ENCODE data around the gene TBC1D26. TPM values are rescaled to one million over a fixed set of nuclear protein-coding genes. Genes with fewer than 3 reads are reported as not detected.
"Not testable (repeated sequence)": the region's sequence is repeated elsewhere in the genome, so short reads cannot be mapped to it uniquely, and the experiment has no call there.

Gene TBC1D26
- polyA plus RNA-seq, 1 donor (not counting 4 experiments of a cell fraction or from before 2014, with no cell fraction given): not detected

DNA sequence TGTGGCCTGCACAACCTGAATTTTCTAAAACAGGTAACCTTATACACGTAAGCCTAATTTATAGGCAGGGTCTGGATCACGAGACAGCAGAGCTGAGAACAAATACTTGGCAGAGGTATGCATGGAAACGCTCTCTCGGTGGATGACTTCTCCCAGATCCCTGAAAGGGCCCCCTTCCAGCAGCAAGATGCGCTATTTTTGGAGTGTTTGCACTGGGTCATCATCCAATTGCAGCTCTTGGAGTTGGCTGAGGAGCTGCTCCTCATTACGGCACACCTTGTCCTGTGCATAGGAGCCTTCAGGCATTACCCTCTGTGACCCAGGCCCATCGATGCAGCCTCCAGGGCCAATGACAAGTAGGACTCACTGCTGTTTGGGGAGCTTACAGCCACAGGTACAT, 38.6 kb downstream of the TBC1D26 start:
- FAIRE-seq; H3K9me1 ChIP-seq (ENCODE audit: control insufficient read depth, extremely low read depth, insufficient read depth, low read length); H3K9ac ChIP-seq (ENCODE audit: control insufficient read depth, extremely low read depth, insufficient read depth, low read length); H3K4me2 ChIP-seq (ENCODE audit: control insufficient read depth, extremely low read depth, insufficient read depth, low read depth, low read length); H3K9me3 ChIP-seq (ENCODE audit: control insufficient read depth, low read depth, low read length); H3K79me2 ChIP-seq (ENCODE audit: control insufficient read depth, insufficient read depth, low read length); H3K4me1 ChIP-seq (ENCODE audit: control insufficient read depth, extremely low read depth, insufficient read depth, low read length); H3K27me3 ChIP-seq (ENCODE audit: control insufficient read depth, extremely low read depth, insufficient read depth, low read length); H2AFZ ChIP-seq (ENCODE audit: control insufficient read depth, low read length); H4K20me1 ChIP-seq (ENCODE audit: control insufficient read depth, extremely low read depth, insufficient read depth, low read length); DNase-seq (ENCODE audit: low read depth, low spot score); H3K36me3 ChIP-seq (ENCODE audit: control insufficient read depth in 2 of 2, extremely low read depth in 1 of 2, insufficient read depth in 2 of 2, low read length in 2 of 2); H3K27ac ChIP-seq (ENCODE audit: control insufficient read depth, insufficient read depth, low read length); H3K4me3 ChIP-seq (ENCODE audit: control insufficient read depth in 2 of 3, extremely low read depth in 1 of 3, insufficient read depth in 2 of 3, low read depth in 1 of 3, low read length in 3 of 3); dilution Hi-C loops (cut with MboI; ENCODE audit: extremely low pct_ligation_motif_present, low sequenced_read_pairs): not testable (repeated sequence)

DNA sequence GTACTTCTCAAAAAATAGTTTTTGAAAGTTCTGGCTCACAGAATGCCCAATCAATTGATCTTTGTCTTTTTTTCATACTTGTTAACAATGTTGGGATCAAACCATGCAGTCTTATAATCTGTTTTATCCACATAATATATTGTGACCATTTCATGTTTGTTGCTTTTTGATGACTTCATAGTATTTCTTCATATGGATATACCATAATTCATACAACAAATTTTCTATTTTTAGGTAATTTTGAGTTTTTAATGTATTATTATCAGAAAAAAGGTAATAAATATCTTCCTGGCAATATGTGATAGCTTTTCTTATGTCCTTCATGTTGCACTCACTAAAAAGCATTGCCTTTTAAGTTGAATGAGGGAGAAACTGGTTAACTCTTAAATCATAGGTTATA, 44.8 kb downstream of the TBC1D26 start:
- H3K4me2 ChIP-seq (ENCODE audit: control insufficient read depth, extremely low read depth, insufficient read depth, low read depth, low read length): no peak overlapping the region
- H3K4me3 ChIP-seq (ENCODE audit: control insufficient read depth in 2 of 3, extremely low read depth in 1 of 3, insufficient read depth in 2 of 3, low read depth in 1 of 3, low read length in 3 of 3): no peak overlapping the region
- FAIRE-seq (no peak), DNase-seq (ENCODE audit: low read depth, low spot score) (no peak)
- TF ChIP-seq EZH2 (IDR thresholded peaks at IDR 0.05; ENCODE audit: low read length): no peak
- TF ChIP-seq, protein P1, sequence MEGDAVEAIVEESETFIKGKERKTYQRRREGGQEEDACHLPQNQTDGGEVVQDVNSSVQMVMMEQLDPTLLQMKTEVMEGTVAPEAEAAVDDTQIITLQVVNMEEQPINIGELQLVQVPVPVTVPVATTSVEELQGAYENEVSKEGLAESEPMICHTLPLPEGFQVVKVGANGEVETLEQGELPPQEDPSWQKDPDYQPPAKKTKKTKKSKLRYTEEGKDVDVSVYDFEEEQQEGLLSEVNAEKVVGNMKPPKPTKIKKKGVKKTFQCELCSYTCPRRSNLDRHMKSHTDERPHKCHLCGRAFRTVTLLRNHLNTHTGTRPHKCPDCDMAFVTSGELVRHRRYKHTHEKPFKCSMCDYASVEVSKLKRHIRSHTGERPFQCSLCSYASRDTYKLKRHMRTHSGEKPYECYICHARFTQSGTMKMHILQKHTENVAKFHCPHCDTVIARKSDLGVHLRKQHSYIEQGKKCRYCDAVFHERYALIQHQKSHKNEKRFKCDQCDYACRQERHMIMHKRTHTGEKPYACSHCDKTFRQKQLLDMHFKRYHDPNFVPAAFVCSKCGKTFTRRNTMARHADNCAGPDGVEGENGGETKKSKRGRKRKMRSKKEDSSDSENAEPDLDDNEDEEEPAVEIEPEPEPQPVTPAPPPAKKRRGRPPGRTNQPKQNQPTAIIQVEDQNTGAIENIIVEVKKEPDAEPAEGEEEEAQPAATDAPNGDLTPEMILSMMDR (optimal IDR thresholded peaks at IDR 0.05 in 1 of 3, IDR thresholded peaks at IDR 0.05 in 1 of 3, conservative IDR thresholded peaks at IDR 0.05 in 1 of 3; ENCODE audit: extremely low read depth in 1 of 3, insufficient read depth in 2 of 3, low read length in 3 of 3): no peak
- dilution Hi-C loops (cut with MboI; ENCODE audit: extremely low pct_ligation_motif_present, low sequenced_read_pairs): no loop called here
- no peaks in the 10 kb centered on the region for H3K9me1 ChIP-seq (ENCODE audit: control insufficient read depth, extremely low read depth, insufficient read depth, low read length)
- no peak overlapping the region for H2AFZ ChIP-seq (ENCODE audit: control insufficient read depth, low read length)
- no peaks in the 10 kb centered on the region for H4K20me1 ChIP-seq (ENCODE audit: control insufficient read depth, extremely low read depth, insufficient read depth, low read length)
- H3K4me1 ChIP-seq (ENCODE audit: control insufficient read depth, extremely low read depth, insufficient read depth, low read length): no peaks in the 10 kb centered on the region
- H3K9ac ChIP-seq (ENCODE audit: control insufficient read depth, extremely low read depth, insufficient read depth, low read length): no peak overlapping the region
- no peaks in the 10 kb centered on the region for H3K27me3 ChIP-seq (ENCODE audit: control insufficient read depth, extremely low read depth, insufficient read depth, low read length)
- no peaks in the 10 kb centered on the region for H3K79me2 ChIP-seq (ENCODE audit: control insufficient read depth, insufficient read depth, low read length)
- H3K27ac ChIP-seq (ENCODE audit: control insufficient read depth, insufficient read depth, low read length): no peak overlapping the region
- no peaks in the 10 kb centered on the region for H3K36me3 ChIP-seq (ENCODE audit: control insufficient read depth in 2 of 2, extremely low read depth in 1 of 2, insufficient read depth in 2 of 2, low read length in 2 of 2)
- no peaks in the 10 kb centered on the region for H3K9me3 ChIP-seq (ENCODE audit: control insufficient read depth, low read depth, low read length)

DNA sequence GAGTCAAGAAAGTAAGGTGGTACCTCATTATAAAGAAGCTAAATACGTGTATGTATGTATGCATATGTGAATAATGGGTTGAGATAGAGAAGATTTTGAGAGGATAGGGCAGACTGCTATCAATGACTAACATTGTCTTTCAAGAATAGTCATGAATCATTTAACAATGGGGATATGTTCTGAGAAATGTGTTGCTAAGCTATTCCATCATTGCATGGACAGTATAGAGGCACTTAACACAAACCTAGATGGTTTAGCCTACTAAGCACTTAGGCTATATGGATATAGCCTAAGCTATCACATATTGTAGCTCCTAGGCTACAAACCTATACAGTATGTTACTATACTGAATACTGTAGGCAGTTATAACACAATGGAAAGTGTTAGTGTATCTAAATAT, 45.2 kb downstream of the TBC1D26 start:
- Histone ChIP-seq H3K36me3 (ENCODE audit: control insufficient read depth in 2 of 2, extremely low read depth in 1 of 2, insufficient read depth in 2 of 2, low read length in 2 of 2) (no peaks in the 10 kb centered on the region), H3K27me3 (ENCODE audit: control insufficient read depth, extremely low read depth, insufficient read depth, low read length) (no peaks in the 10 kb centered on the region), H2AFZ (ENCODE audit: control insufficient read depth, low read length) (no peak overlapping the region), H3K4me2 (ENCODE audit: control insufficient read depth, extremely low read depth, insufficient read depth, low read depth, low read length) (no peak overlapping the region), H3K4me3 (ENCODE audit: control insufficient read depth in 2 of 3, extremely low read depth in 1 of 3, insufficient read depth in 2 of 3, low read depth in 1 of 3, low read length in 3 of 3) (no peak overlapping the region), H3K9ac (ENCODE audit: control insufficient read depth, extremely low read depth, insufficient read depth, low read length) (no peak overlapping the region), H3K4me1 (ENCODE audit: control insufficient read depth, extremely low read depth, insufficient read depth, low read length) (no peaks in the 10 kb centered on the region), H4K20me1 (ENCODE audit: control insufficient read depth, extremely low read depth, insufficient read depth, low read length) (no peaks in the 10 kb centered on the region), H3K9me1 (ENCODE audit: control insufficient read depth, extremely low read depth, insufficient read depth, low read length) (no peaks in the 10 kb centered on the region), H3K27ac (ENCODE audit: control insufficient read depth, insufficient read depth, low read length) (no peak overlapping the region), H3K9me3 (ENCODE audit: control insufficient read depth, low read depth, low read length) (no peaks in the 10 kb centered on the region), H3K79me2 (ENCODE audit: control insufficient read depth, insufficient read depth, low read length) (no peaks in the 10 kb centered on the region)
- TF ChIP-seq, protein P1 (optimal IDR thresholded peaks at IDR 0.05 in 1 of 3, IDR thresholded peaks at IDR 0.05 in 1 of 3, conservative IDR thresholded peaks at IDR 0.05 in 1 of 3; ENCODE audit: extremely low read depth in 1 of 3, insufficient read depth in 2 of 3, low read length in 3 of 3): no peak
- no peak for TF ChIP-seq EZH2 (IDR thresholded peaks at IDR 0.05; ENCODE audit: low read length)
- DNase-seq (ENCODE audit: low read depth, low spot score): no peak
- FAIRE-seq: no peak
- dilution Hi-C loops (cut with MboI; ENCODE audit: extremely low pct_ligation_motif_present, low sequenced_read_pairs): no loop called here
